Measurements from ENCODE around the gene KHDRBS2.

DNA sequence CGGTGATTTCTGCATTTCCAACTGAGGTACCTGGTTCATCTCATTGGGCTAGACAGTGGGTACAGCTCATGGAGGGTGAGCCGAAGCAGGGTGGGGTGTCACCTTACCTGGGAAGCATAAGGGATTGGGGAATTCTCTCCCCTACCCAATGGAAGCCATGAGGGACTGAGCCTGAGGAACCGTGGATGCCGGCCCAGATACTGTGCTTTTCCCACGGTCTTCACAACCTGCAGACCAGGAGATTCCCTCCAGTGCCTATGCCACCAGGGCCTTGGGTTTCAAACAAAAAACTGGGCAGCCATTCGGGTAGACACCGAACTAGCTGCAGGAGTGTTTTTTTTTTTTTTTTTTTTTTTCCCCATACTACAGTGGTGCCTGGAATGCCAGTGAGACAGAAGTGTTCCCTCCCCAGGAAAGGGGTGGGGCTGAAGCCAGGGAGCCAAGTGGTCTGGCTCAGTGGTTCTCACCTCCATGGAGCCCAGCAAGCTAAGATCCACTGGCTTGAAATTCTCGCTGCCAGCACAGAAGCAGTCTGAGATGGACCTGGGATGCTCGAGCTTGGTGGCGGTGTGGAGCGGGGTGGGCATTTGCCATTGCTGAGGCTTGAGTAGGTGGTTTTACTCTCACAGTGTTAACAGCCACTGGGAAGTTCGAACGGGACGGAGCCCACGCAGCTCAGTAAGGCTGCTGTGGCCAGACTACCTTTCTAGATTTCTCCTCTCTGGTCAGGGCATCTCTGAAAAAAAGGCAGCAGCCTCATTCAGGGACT is 416.2 kb downstream of the KHDRBS2 start:
- TF ChIP-seq, protein P1, sequence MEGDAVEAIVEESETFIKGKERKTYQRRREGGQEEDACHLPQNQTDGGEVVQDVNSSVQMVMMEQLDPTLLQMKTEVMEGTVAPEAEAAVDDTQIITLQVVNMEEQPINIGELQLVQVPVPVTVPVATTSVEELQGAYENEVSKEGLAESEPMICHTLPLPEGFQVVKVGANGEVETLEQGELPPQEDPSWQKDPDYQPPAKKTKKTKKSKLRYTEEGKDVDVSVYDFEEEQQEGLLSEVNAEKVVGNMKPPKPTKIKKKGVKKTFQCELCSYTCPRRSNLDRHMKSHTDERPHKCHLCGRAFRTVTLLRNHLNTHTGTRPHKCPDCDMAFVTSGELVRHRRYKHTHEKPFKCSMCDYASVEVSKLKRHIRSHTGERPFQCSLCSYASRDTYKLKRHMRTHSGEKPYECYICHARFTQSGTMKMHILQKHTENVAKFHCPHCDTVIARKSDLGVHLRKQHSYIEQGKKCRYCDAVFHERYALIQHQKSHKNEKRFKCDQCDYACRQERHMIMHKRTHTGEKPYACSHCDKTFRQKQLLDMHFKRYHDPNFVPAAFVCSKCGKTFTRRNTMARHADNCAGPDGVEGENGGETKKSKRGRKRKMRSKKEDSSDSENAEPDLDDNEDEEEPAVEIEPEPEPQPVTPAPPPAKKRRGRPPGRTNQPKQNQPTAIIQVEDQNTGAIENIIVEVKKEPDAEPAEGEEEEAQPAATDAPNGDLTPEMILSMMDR (IDR thresholded peaks at IDR 0.05) = no peak
- no peak for TF ChIP-seq RELA (CRISPR knock-in tag; IDR thresholded peaks at IDR 0.05; ENCODE audit: borderline replicate concordance)
- no peak for TF ChIP-seq NFYB (CRISPR knock-in tag; conservative IDR thresholded peaks at IDR 0.05; ENCODE audit: low read depth)
- TF ChIP-seq, protein P2, sequence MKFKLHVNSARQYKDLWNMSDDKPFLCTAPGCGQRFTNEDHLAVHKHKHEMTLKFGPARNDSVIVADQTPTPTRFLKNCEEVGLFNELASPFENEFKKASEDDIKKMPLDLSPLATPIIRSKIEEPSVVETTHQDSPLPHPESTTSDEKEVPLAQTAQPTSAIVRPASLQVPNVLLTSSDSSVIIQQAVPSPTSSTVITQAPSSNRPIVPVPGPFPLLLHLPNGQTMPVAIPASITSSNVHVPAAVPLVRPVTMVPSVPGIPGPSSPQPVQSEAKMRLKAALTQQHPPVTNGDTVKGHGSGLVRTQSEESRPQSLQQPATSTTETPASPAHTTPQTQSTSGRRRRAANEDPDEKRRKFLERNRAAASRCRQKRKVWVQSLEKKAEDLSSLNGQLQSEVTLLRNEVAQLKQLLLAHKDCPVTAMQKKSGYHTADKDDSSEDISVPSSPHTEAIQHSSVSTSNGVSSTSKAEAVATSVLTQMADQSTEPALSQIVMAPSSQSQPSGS (CRISPR knock-in tag; IDR thresholded peaks at IDR 0.05; ENCODE audit: borderline replicate concordance, low read depth) = no peak
- no peak for TF ChIP-seq SP1 (CRISPR knock-in tag; conservative IDR thresholded peaks at IDR 0.05)
- no peak for TF ChIP-seq CBFB (CRISPR knock-in tag; IDR thresholded peaks at IDR 0.05; ENCODE audit: low read depth)
- TF ChIP-seq, protein P3, sequence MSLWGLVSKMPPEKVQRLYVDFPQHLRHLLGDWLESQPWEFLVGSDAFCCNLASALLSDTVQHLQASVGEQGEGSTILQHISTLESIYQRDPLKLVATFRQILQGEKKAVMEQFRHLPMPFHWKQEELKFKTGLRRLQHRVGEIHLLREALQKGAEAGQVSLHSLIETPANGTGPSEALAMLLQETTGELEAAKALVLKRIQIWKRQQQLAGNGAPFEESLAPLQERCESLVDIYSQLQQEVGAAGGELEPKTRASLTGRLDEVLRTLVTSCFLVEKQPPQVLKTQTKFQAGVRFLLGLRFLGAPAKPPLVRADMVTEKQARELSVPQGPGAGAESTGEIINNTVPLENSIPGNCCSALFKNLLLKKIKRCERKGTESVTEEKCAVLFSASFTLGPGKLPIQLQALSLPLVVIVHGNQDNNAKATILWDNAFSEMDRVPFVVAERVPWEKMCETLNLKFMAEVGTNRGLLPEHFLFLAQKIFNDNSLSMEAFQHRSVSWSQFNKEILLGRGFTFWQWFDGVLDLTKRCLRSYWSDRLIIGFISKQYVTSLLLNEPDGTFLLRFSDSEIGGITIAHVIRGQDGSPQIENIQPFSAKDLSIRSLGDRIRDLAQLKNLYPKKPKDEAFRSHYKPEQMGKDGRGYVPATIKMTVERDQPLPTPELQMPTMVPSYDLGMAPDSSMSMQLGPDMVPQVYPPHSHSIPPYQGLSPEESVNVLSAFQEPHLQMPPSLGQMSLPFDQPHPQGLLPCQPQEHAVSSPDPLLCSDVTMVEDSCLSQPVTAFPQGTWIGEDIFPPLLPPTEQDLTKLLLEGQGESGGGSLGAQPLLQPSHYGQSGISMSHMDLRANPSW (CRISPR knock-in tag; conservative IDR thresholded peaks at IDR 0.05; ENCODE audit: low read depth) = no peak
- TF ChIP-seq, protein P4, sequence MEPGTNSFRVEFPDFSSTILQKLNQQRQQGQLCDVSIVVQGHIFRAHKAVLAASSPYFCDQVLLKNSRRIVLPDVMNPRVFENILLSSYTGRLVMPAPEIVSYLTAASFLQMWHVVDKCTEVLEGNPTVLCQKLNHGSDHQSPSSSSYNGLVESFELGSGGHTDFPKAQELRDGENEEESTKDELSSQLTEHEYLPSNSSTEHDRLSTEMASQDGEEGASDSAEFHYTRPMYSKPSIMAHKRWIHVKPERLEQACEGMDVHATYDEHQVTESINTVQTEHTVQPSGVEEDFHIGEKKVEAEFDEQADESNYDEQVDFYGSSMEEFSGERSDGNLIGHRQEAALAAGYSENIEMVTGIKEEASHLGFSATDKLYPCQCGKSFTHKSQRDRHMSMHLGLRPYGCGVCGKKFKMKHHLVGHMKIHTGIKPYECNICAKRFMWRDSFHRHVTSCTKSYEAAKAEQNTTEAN (CRISPR knock-in tag; IDR thresholded peaks at IDR 0.05) = no peak
- TF ChIP-seq, protein P5, sequence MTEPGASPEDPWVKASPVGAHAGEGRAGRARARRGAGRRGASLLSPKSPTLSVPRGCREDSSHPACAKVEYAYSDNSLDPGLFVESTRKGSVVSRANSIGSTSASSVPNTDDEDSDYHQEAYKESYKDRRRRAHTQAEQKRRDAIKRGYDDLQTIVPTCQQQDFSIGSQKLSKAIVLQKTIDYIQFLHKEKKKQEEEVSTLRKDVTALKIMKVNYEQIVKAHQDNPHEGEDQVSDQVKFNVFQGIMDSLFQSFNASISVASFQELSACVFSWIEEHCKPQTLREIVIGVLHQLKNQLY (CRISPR knock-in tag; IDR thresholded peaks at IDR 0.05) = no peak
- TF ChIP-seq MYBL2 (CRISPR knock-in tag; IDR thresholded peaks at IDR 0.05) = no peak
- no peak for TF ChIP-seq TEAD1 (CRISPR knock-in tag; IDR thresholded peaks at IDR 0.05)
- no peak for TF ChIP-seq FOXK1 (CRISPR knock-in tag; IDR thresholded peaks at IDR 0.05)
- TF ChIP-seq, protein P6, sequence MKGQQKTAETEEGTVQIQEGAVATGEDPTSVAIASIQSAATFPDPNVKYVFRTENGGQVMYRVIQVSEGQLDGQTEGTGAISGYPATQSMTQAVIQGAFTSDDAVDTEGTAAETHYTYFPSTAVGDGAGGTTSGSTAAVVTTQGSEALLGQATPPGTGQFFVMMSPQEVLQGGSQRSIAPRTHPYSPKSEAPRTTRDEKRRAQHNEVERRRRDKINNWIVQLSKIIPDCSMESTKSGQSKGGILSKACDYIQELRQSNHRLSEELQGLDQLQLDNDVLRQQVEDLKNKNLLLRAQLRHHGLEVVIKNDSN (CRISPR knock-in tag; IDR thresholded peaks at IDR 0.05) = no peak
- no peak for TF ChIP-seq FOXJ3 (CRISPR knock-in tag; IDR thresholded peaks at IDR 0.05; ENCODE audit: borderline replicate concordance)
